GM12878 (cell line): ENCODE results near the gene DPP4.

Experiments used
- CBFB ChIP-seq: IDR thresholded peaks from 2 replicates; pipeline ENCODE4 v1.6.1; 2016; ENCODE audit warnings: antibody characterized with exemption, low read depth
- CTCF ChIP-seq, 3 experiments: IDR thresholded peaks in 2 of 3; conservative IDR thresholded peaks in 1 of 3; 2 replicates each; pipeline ENCODE4 v1.5.1; 2011; ENCODE audit warnings: low read depth in 3 of 3, low read length in 3 of 3, mild to moderate bottlenecking in 3 of 3, control low read depth in 2 of 3, moderate library complexity in 2 of 3, inconsistent platforms in 1 of 3, mixed read lengths in 1 of 3; ENCODE audit not compliant: control insufficient read depth in 2 of 3, insufficient read depth in 1 of 3; ENCODE audit errors: extremely low read depth in 1 of 3
- EGR1 ChIP-seq, 2 experiments: IDR thresholded peaks; 1 replicate in 1 of 2; 2 replicates in 1 of 2; pipeline ENCODE4 v1.6.1; 2011 to 2012; ENCODE audit warnings: low read depth in 2 of 2, low read length in 2 of 2, borderline replicate concordance in 1 of 2, mild to moderate bottlenecking in 1 of 2, moderate library complexity in 1 of 2
- EZH2 ChIP-seq: IDR thresholded peaks from 2 replicates; pipeline ENCODE4 v1.6.1; 2012; ENCODE audit warnings: low read depth, mild to moderate bottlenecking, control low read depth, inconsistent platforms, low read length, borderline replicate concordance; ENCODE audit not compliant: control insufficient read depth
- MYC ChIP-seq: IDR thresholded peaks from 2 replicates; pipeline ENCODE4 v1.6.1; 2011; ENCODE audit warnings: mild to moderate bottlenecking, low read length, moderate library complexity, inconsistent platforms; ENCODE audit not compliant: insufficient read depth, insufficient replicate concordance, insufficient read length, severe bottlenecking
- NRF1 ChIP-seq: conservative IDR thresholded peaks from 2 replicates; pipeline ENCODE4 v1.6.1; 2011; ENCODE audit warnings: mild to moderate bottlenecking, low read depth, low read length, improper control_type of control experiment
- POLR2A ChIP-seq: IDR thresholded peaks from 2 replicates; pipeline ENCODE4 v1.6.1; 2011; ENCODE audit warnings: low read depth, mild to moderate bottlenecking, low read length
- YY1 ChIP-seq: IDR thresholded peaks from 2 replicates; pipeline ENCODE4 v1.6.1; 2011; ENCODE audit warnings: low read depth, mild to moderate bottlenecking, low read length
- TF ChIP-seq, protein P1 (sequence below): IDR thresholded peaks from 2 replicates; pipeline ENCODE4 v1.6.1; 2012; ENCODE audit warnings: mild to moderate bottlenecking, low read depth, low read length

DNA sequence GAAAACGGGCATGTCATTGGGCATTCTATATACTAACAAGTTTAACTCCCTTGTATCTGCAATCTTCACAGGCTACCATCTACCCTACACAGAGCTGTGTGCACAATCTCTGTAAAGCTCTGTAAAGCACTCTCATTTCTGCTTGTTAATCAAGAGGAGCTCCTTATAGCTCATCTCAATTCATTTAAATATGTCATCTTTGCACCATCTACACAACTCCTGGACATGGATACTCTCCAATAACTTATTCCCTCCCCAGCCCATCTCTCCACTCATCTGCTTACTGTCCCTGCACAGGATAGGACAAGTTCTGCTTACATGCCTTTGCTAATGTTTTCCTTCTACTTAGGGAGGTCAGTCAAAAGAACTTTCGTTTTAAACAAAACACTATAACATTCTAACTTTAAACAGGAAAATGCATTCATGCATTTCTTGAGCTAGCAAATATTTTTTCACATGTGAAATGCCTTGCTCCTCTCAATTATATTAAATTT is 61.4 kb downstream of the DPP4 start:
- TF ChIP-seq POLR2A (no peak), EGR1 (IDR thresholded peaks at IDR 0.05; ENCODE audit: borderline replicate concordance in 1 of 2, low read depth in 2 of 2, low read length in 2 of 2) (no peak), CTCF (IDR thresholded peaks at IDR 0.05 in 2 of 3, conservative IDR thresholded peaks at IDR 0.05 in 1 of 3; ENCODE audit: control insufficient read depth in 2 of 3, extremely low read depth in 1 of 3, insufficient read depth in 1 of 3, low read depth in 3 of 3, low read length in 3 of 3) (no peak), EZH2 (no peak), NRF1 (no peak), CBFB (no peak), MYC (no peak), YY1 (no peak)
- TF ChIP-seq, protein P1, sequence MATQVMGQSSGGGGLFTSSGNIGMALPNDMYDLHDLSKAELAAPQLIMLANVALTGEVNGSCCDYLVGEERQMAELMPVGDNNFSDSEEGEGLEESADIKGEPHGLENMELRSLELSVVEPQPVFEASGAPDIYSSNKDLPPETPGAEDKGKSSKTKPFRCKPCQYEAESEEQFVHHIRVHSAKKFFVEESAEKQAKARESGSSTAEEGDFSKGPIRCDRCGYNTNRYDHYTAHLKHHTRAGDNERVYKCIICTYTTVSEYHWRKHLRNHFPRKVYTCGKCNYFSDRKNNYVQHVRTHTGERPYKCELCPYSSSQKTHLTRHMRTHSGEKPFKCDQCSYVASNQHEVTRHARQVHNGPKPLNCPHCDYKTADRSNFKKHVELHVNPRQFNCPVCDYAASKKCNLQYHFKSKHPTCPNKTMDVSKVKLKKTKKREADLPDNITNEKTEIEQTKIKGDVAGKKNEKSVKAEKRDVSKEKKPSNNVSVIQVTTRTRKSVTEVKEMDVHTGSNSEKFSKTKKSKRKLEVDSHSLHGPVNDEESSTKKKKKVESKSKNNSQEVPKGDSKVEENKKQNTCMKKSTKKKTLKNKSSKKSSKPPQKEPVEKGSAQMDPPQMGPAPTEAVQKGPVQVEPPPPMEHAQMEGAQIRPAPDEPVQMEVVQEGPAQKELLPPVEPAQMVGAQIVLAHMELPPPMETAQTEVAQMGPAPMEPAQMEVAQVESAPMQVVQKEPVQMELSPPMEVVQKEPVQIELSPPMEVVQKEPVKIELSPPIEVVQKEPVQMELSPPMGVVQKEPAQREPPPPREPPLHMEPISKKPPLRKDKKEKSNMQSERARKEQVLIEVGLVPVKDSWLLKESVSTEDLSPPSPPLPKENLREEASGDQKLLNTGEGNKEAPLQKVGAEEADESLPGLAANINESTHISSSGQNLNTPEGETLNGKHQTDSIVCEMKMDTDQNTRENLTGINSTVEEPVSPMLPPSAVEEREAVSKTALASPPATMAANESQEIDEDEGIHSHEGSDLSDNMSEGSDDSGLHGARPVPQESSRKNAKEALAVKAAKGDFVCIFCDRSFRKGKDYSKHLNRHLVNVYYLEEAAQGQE, result no peak
